ENCODE data around the gene NUP85. TPM values are rescaled to one million over a fixed set of nuclear protein-coding genes. Genes with fewer than 3 reads are reported as not detected.

NUP85 gene
- total RNA-seq, 2 experiments from 2014 or later = 135 TPM

Other genes starting within 250 kb of the NUP85 start
- under 1 TPM; 0.18 to 0.55 TPM for gene HID1, start 232.9 kb upstream of the NUP85 start, total RNA-seq
- under 1 TPM; 0.13 to 0.18 TPM for gene CDR2L, start 218.0 kb upstream of the NUP85 start, total RNA-seq
- 10 to 100 TPM; 45.1 to 45.8 TPM for gene MRPL58, start 193.0 kb upstream of the NUP85 start, total RNA-seq
- gene ATP5PD, start 158.7 kb upstream of the NUP85 start, total RNA-seq = 100 to 1,000 TPM; 232 to 238 TPM
- 10 to 100 TPM; 15.6 to 19.4 TPM for gene KCTD2, start 158.5 kb upstream of the NUP85 start, total RNA-seq
- gene SLC16A5, start 117.7 kb upstream of the NUP85 start, total RNA-seq = 1 to 10 TPM; 4.6 to 5.4 TPM
- 10 to 100 TPM; 16.1 to 17.0 TPM for gene ARMC7, start 95.7 kb upstream of the NUP85 start, total RNA-seq
- gene NT5C, start 73.9 kb upstream of the NUP85 start, total RNA-seq = 10 to 100 TPM; 68.5 to 68.8 TPM
- gene JPT1, start 51.2 kb upstream of the NUP85 start, total RNA-seq = 100 to 1,000 TPM; 301 to 319 TPM
- 100 to 1,000 TPM; 491 to 520 TPM for gene SUMO2, start 22.7 kb upstream of the NUP85 start, total RNA-seq
- 10 to 100 TPM; 65.7 to 75.4 TPM for gene GGA3, start 55.9 kb downstream of the NUP85 start, total RNA-seq
- gene MRPS7, start 56.2 kb downstream of the NUP85 start, total RNA-seq = 10 to 100 TPM; 62.1 to 66.1 TPM
- gene MIF4GD, start 65.6 kb downstream of the NUP85 start, total RNA-seq = 10 to 100 TPM; 52.1 to 56.3 TPM
- 10 to 100 TPM; 41.1 to 43.6 TPM for gene SLC25A19, start 83.8 kb downstream of the NUP85 start, total RNA-seq
- gene GRB2, start 200.0 kb downstream of the NUP85 start, total RNA-seq = 100 to 1,000 TPM; 166 to 178 TPM